Endothelial cell of umbilical vein (primary cell): Measurements from ENCODE around the gene TP53TG5. TPM values are rescaled to one million over a fixed set of nuclear protein-coding genes. Genes with fewer than 3 reads are reported as not detected.

Experiments
- BruUV-seq: library from RNA; stranded (reverse); fragments of 400-500 nt; replicated peaks from 2 replicates; lab custom pipeline; 2021; lab: Mats Ljungman, UMichigan
- CTCF ChIA-PET: fragments of 300-600, 350-600 bp; sonication (Branson Sonifier 250); formaldehyde crosslinking; loops from one replicate; lab custom pipeline; 2021; ENCODE audit warnings: antibody characterized with exemption, inconsistent platforms; lab: Charles Lee
- POLR2A ChIA-PET: fragments of 300-600, 350-600 bp; sonication (Branson Sonifier 250); formaldehyde crosslinking; loops from one replicate; lab custom pipeline; 2021; ENCODE audit warnings: antibody characterized with exemption, inconsistent platforms; lab: Charles Lee
- DNase-seq: peaks from one replicate; pipeline ENCODE4 v3.0.0-alpha.2; 2011; ENCODE audit warnings: low read depth, low spot score
- FAIRE-seq: peaks from 2 replicates; lab custom pipeline; 2011; peaks lifted over from hg19 to GRCh38; lab: Jason Lieb, UNC
- H2AFZ ChIP-seq: 2 replicates; pipeline ENCODE4 v1.6.0; 2012; ENCODE audit warnings: low read depth, low read length, control low read depth, inconsistent platforms
- H3K27ac ChIP-seq: 2 replicates; pipeline ENCODE4 v1.5.1; 2011; ENCODE audit warnings: low read depth, mild to moderate bottlenecking, control low read depth, low read length, moderate library complexity; ENCODE audit not compliant: insufficient read depth
- H3K27me3 ChIP-seq, 2 experiments: 2 replicates each; pipeline versions ENCODE4 v1.6.0 to v1.6.1; 2011; ENCODE audit warnings: low read length in 2 of 2, mixed read lengths in 1 of 2; ENCODE audit not compliant: control insufficient read depth in 2 of 2, insufficient read depth in 2 of 2
- H3K36me3 ChIP-seq, 2 experiments: 2 replicates in 1 of 2; 3 replicates in 1 of 2; pipeline ENCODE4 v1.5.1; 2011; ENCODE audit warnings: low read length in 2 of 2, mild to moderate bottlenecking in 1 of 2, moderate library complexity in 1 of 2; ENCODE audit not compliant: control insufficient read depth in 2 of 2, insufficient read depth in 2 of 2; ENCODE audit errors: extremely low read depth in 1 of 2
- H3K4me1 ChIP-seq: 3 replicates; pipeline ENCODE4 v1.5.1; 2011; ENCODE audit warnings: mild to moderate bottlenecking, low read length; ENCODE audit not compliant: control insufficient read depth, insufficient read depth; ENCODE audit errors: extremely low read depth
- H3K4me2 ChIP-seq: 2 replicates; pipeline ENCODE4 v1.6.1; 2011; ENCODE audit warnings: low read length, control low read depth, mixed read lengths; ENCODE audit not compliant: insufficient read depth
- H3K4me3 ChIP-seq, 3 experiments: fragments of 200-600 bp in 1 of 3; sonication (generic), shearing (Covaris generic) in 1 of 3; replicated peaks in 1 of 3; 2 replicates each; pipeline ENCODE4 v1.5.1; 2011 to 2016; ENCODE audit warnings: control low read depth in 3 of 3, low read length in 3 of 3, mild to moderate bottlenecking in 2 of 3, inconsistent platforms in 1 of 3, low read depth in 1 of 3, moderate library complexity in 1 of 3; ENCODE audit not compliant: insufficient read depth in 1 of 3
- H3K79me2 ChIP-seq: 2 replicates; pipeline ENCODE4 v1.6.0; 2012; ENCODE audit warnings: low read length, inconsistent platforms; ENCODE audit not compliant: control insufficient read depth, insufficient read depth
- H3K9ac ChIP-seq: replicated peaks from 2 replicates; pipeline ENCODE3; 2011; ENCODE audit warnings: low read length, control low read depth; ENCODE audit not compliant: insufficient read depth; ENCODE audit errors: extremely low read depth
- H3K9me1 ChIP-seq: replicated peaks from 3 replicates; pipeline ENCODE4 v1.6.0; 2011; ENCODE audit warnings: mild to moderate bottlenecking, low read length; ENCODE audit not compliant: control insufficient read depth, insufficient read depth; ENCODE audit errors: extremely low read depth
- H3K9me3 ChIP-seq: replicated peaks from 2 replicates; pipeline ENCODE4 v1.5.1; 2012; ENCODE audit warnings: low read length, inconsistent platforms; ENCODE audit not compliant: control insufficient read depth, insufficient read depth
- H4K20me1 ChIP-seq: replicated peaks from 2 replicates; pipeline ENCODE3; 2011; ENCODE audit warnings: mild to moderate bottlenecking, low read length; ENCODE audit not compliant: control insufficient read depth, insufficient read depth; ENCODE audit errors: extremely low read depth
- FOS ChIP-seq: IDR thresholded peaks from 2 replicates; pipeline ENCODE4 v1.6.1; 2011; ENCODE audit warnings: mild to moderate bottlenecking, low read length, moderate library complexity, borderline replicate concordance; ENCODE audit not compliant: insufficient read depth
- MYC ChIP-seq: IDR thresholded peaks from one replicate; pipeline ENCODE4 v1.6.1; 2011; ENCODE audit warnings: mild to moderate bottlenecking, low read depth, low read length
- POLR2A ChIP-seq: IDR thresholded peaks from 2 replicates; pipeline ENCODE4 v1.6.1; 2012; ENCODE audit warnings: low read depth, mild to moderate bottlenecking, control low read depth, low read length
- dilution Hi-C: fragments of 300-500 bp; cut with MboI; formaldehyde crosslinking; loops from one replicate; pipeline ENCODE4 v1.15.0; 2019; ENCODE audit warnings: low sequenced_read_pairs; ENCODE audit not compliant: extremely low pct_ligation_motif_present
- intact Hi-C: fragments of 100-400 bp; cut with micrococcal nuclease; formaldehyde crosslinking; loops from one replicate; pipeline ENCODE4 v1.10.0; 2022
- polyA plus RNA-seq, 4 experiments: library from polyadenylated mRNA; depleted of rRNA in 3 of 4; stranded (reverse) in 3 of 4; unstranded in 1 of 4; fragments of >200 nt; gene quantifications; 2 replicates each; pipeline versions ENCODE4 v1.2.1 to v1.2.3, GENCODE V29; 2011 to 2012; ENCODE audit warnings: missing spikeins in 1 of 4
- total RNA-seq: library from RNA; stranded (reverse); gene quantifications from 2 replicates; pipeline ENCODE4 v1.2.3, GENCODE V29; 2021
- TF ChIP-seq, protein P1 (sequence below): IDR thresholded peaks from 2 replicates; pipeline ENCODE4 v1.6.1; 2011; ENCODE audit not compliant: insufficient read depth, insufficient read length
- TF ChIP-seq, protein P2 (sequence below), 2 donors: IDR thresholded peaks; 1 replicate in 1 of 2; 2 replicates in 1 of 2; pipeline ENCODE4 v1.5.1; 2011; ENCODE audit warnings: low read length in 2 of 2, mild to moderate bottlenecking in 2 of 2, moderate library complexity in 2 of 2, control low read depth in 1 of 2, inconsistent platforms in 1 of 2, low read depth in 1 of 2; ENCODE audit not compliant: insufficient read depth in 1 of 2; ENCODE audit errors: extremely low read depth in 1 of 2

Gene TP53TG5
- total and polyA plus RNA-seq, 2 donors (not counting 3 experiments of a cell fraction or from before 2014, with no cell fraction given) = not detected

DNA sequence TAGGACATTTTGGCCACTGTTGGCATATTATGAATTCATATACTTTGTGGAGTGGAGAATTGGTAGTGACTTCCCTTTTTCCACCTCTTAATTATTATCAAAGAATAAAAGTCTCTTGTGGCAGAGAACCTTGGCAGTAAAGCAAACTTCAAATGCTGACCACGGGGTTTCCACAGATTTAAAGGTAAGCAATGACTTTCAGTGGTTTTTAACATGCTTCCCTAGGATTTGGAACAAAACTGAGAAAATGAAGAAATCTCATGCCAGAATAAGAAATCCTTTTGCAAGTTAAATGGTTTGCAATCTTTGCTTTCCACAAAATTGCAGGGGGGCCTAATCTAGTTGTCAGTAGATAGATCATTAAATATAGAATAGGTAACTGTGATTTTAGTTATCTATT, 27.9 kb downstream of the TP53TG5 start:
- Histone ChIP-seq H3K79me2 (peaks cover 26% of the 10 kb centered on the region), H3K27ac (no peak overlapping the region), H3K9ac (no peak overlapping the region), H2AFZ (no peak overlapping the region), H3K4me1 (peaks cover 29% of the 10 kb centered on the region), H3K9me3 (no peaks in the 10 kb centered on the region), H3K27me3 (no peaks in the 10 kb centered on the region), H3K4me3 (no peak overlapping the region), H3K4me2 (no peak overlapping the region), H3K9me1 (no peaks in the 10 kb centered on the region), H4K20me1 (no peaks in the 10 kb centered on the region), H3K36me3 (no peaks in the 10 kb centered on the region)
- intact Hi-C loops (no loop called here), dilution Hi-C loops (no loop called here)
- FAIRE-seq = no peak
- ChIA-PET CTCF (no interaction called here), POLR2A (no interaction called here)
- BruUV-seq = no TSS peak
- no peak for DNase-seq
- TF ChIP-seq, protein P1, sequence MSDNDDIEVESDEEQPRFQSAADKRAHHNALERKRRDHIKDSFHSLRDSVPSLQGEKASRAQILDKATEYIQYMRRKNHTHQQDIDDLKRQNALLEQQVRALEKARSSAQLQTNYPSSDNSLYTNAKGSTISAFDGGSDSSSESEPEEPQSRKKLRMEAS = no peak
- TF ChIP-seq FOS (no peak), POLR2A (no peak), MYC (no peak)
- TF ChIP-seq, protein P2, sequence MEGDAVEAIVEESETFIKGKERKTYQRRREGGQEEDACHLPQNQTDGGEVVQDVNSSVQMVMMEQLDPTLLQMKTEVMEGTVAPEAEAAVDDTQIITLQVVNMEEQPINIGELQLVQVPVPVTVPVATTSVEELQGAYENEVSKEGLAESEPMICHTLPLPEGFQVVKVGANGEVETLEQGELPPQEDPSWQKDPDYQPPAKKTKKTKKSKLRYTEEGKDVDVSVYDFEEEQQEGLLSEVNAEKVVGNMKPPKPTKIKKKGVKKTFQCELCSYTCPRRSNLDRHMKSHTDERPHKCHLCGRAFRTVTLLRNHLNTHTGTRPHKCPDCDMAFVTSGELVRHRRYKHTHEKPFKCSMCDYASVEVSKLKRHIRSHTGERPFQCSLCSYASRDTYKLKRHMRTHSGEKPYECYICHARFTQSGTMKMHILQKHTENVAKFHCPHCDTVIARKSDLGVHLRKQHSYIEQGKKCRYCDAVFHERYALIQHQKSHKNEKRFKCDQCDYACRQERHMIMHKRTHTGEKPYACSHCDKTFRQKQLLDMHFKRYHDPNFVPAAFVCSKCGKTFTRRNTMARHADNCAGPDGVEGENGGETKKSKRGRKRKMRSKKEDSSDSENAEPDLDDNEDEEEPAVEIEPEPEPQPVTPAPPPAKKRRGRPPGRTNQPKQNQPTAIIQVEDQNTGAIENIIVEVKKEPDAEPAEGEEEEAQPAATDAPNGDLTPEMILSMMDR (IDR thresholded peaks at IDR 0.05; ENCODE audit: extremely low read depth in 1 of 2, insufficient read depth in 1 of 2, low read depth in 1 of 2, low read length in 2 of 2) = no peak
